Measurements from ENCODE around the gene CRIP2. TPM values are rescaled to one million over a fixed set of nuclear protein-coding genes. Genes with fewer than 3 reads are reported as not detected.

CRIP2 gene
- polyA plus RNA-seq, 1 experiment, result 28.2 TPM

DNA sequence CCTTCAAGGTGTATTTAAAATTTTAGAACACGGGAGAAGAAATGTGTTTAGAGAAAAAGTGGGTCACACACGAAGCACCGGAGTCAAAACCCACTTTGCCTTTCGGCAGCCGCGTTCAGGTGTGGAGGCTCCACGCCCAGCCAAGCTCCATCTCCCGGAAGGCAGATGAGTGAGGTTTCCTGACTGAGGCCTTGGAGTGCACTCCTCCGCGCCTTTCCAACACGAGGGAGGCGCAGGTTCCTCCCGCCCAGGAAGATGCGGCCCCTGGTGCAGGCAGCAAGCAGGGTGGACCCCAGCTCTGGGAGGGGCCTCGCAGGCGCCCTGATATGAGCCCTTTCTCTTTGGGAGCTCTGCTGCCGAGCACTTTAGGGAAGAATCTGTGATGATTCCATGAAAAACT is 32.5 kb upstream of the CRIP2 start:
- Histone ChIP-seq H3K27me3 (ENCODE audit: control insufficient read depth, insufficient read depth, low read length) (no peaks in the 10 kb centered on the region), H3K4me3 (ENCODE audit: low read depth, low read length) (no peak overlapping the region), H3K27ac (ENCODE audit: low read depth, low read length) (no peak overlapping the region), H3K9me3 (ENCODE audit: control insufficient read depth, insufficient read depth, low read length) (peaks cover 3% of the 10 kb centered on the region; the same call in 1 of the 2 replicates)
- POLR2A ChIA-PET, result no interaction called here
- CTCF ChIA-PET, result no interaction called here
- TF ChIP-seq, protein P1, sequence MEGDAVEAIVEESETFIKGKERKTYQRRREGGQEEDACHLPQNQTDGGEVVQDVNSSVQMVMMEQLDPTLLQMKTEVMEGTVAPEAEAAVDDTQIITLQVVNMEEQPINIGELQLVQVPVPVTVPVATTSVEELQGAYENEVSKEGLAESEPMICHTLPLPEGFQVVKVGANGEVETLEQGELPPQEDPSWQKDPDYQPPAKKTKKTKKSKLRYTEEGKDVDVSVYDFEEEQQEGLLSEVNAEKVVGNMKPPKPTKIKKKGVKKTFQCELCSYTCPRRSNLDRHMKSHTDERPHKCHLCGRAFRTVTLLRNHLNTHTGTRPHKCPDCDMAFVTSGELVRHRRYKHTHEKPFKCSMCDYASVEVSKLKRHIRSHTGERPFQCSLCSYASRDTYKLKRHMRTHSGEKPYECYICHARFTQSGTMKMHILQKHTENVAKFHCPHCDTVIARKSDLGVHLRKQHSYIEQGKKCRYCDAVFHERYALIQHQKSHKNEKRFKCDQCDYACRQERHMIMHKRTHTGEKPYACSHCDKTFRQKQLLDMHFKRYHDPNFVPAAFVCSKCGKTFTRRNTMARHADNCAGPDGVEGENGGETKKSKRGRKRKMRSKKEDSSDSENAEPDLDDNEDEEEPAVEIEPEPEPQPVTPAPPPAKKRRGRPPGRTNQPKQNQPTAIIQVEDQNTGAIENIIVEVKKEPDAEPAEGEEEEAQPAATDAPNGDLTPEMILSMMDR (IDR thresholded peaks at IDR 0.05; ENCODE audit: low read depth, low read length), result no peak
- DNase-seq (ENCODE audit: low read depth, low spot score), result no peak

DNA sequence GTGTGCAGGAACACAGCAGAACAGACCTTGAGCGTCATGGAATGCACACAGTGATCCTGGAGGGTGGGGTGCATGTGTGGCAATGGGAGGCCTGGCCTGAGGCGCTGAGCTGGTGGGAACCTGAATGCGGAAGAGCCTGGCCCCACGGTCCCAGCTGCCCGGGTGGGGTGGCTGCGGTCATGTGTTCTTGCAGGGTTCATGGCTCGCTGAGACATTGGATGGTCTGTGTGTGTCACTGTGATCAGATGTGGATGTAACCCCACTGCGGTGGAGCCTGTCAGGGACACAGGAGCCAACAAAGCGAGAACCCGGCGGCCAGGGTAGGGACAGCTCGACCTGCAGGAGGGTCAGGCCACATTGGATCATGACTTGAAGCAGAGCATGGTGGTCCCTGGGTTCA is 31.8 kb upstream of the CRIP2 start:
- Histone ChIP-seq H3K9me3 (ENCODE audit: control insufficient read depth, insufficient read depth, low read length) (peaks cover 3% of the 10 kb centered on the region; the same call in 1 of the 2 replicates), H3K27me3 (ENCODE audit: control insufficient read depth, insufficient read depth, low read length) (no peaks in the 10 kb centered on the region), H3K27ac (ENCODE audit: low read depth, low read length) (no peak overlapping the region), H3K4me3 (ENCODE audit: low read depth, low read length) (no peak overlapping the region)
- no peak for DNase-seq (ENCODE audit: low read depth, low spot score)
- CTCF ChIA-PET, result no interaction called here
- POLR2A ChIA-PET, result no interaction called here
- TF ChIP-seq, protein P1 (IDR thresholded peaks at IDR 0.05; ENCODE audit: low read depth, low read length), result no peak

DNA sequence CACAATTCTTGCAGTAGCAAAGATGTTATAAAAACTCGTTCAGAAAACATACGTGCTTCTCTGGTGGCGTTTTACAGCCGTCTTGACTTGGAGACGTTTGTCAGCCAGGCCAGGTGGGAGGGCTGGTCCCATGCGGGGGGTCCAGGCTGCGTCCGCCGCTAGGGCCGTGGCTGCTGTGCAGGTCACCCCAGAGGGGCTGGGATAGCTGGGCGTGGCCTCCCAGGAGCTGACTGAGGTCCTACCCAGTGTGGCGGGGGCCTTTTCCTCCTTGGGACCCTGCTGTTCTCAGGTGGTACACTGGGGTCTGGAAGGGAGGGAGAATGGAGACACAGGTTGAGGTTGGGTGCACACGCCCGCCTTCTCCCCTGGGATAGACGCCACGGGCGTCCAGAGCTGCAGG is 29.8 kb upstream of the CRIP2 start:
- TF ChIP-seq, protein P1 (IDR thresholded peaks at IDR 0.05; ENCODE audit: low read depth, low read length), result no peak
- H3K9me3 ChIP-seq (ENCODE audit: control insufficient read depth, insufficient read depth, low read length), result peaks cover 3% of the 10 kb centered on the region; the same call in 1 of the 2 replicates
- H3K27ac ChIP-seq (ENCODE audit: low read depth, low read length), result no peak overlapping the region
- H3K27me3 ChIP-seq (ENCODE audit: control insufficient read depth, insufficient read depth, low read length), result no peaks in the 10 kb centered on the region
- ChIA-PET POLR2A (interaction anchor here (0.7 kb wide), 1 partner anchor 189 kb away, joined by 6 read pairs; no protein-coding TSS in a partner anchor), CTCF (interaction anchor here (0.7 kb wide), 1 partner anchor 36 kb away, joined by 3 read pairs; no protein-coding TSS in a partner anchor)
- DNase-seq (ENCODE audit: low read depth, low spot score), result no peak
- H3K4me3 ChIP-seq (ENCODE audit: low read depth, low read length), result no peak overlapping the region

DNA sequence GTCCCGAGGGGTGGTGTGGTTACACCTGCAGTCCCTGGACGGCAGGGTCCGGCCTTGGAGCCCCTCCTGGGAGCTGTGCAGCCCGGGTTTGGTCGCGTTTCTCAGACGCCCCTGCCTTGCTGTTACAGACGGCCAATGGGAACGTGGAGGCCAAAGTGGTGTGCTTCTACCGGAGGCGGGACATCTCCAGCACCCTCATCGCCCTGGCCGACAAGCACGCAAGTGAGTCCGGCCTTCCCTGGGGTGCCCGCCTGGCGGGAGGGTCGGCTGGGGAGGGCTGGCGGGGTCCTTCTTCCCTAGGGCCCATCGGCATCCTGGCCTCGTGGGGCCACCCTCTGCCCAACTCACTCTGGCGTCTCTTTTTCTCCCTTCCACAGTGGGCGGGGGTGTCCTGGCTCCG is 29.3 kb upstream of the CRIP2 start:
- H3K27me3 ChIP-seq (ENCODE audit: control insufficient read depth, insufficient read depth, low read length), result no peaks in the 10 kb centered on the region
- H3K27ac ChIP-seq (ENCODE audit: low read depth, low read length), result no peak overlapping the region
- no peak for DNase-seq (ENCODE audit: low read depth, low spot score)
- peaks cover 1% of the 10 kb centered on the region; the same call in 1 of the 2 replicates for H3K9me3 ChIP-seq (ENCODE audit: control insufficient read depth, insufficient read depth, low read length)
- ChIA-PET POLR2A (no interaction called here), CTCF (interaction anchor here (0.6 to 0.7 kb wide), 2 partner anchors 36 to 83 kb away, joined by 3 read pairs; no protein-coding TSS in a partner anchor)
- H3K4me3 ChIP-seq (ENCODE audit: low read depth, low read length), result no peak overlapping the region
- TF ChIP-seq, protein P1 (IDR thresholded peaks at IDR 0.05; ENCODE audit: low read depth, low read length), result no peak

DNA sequence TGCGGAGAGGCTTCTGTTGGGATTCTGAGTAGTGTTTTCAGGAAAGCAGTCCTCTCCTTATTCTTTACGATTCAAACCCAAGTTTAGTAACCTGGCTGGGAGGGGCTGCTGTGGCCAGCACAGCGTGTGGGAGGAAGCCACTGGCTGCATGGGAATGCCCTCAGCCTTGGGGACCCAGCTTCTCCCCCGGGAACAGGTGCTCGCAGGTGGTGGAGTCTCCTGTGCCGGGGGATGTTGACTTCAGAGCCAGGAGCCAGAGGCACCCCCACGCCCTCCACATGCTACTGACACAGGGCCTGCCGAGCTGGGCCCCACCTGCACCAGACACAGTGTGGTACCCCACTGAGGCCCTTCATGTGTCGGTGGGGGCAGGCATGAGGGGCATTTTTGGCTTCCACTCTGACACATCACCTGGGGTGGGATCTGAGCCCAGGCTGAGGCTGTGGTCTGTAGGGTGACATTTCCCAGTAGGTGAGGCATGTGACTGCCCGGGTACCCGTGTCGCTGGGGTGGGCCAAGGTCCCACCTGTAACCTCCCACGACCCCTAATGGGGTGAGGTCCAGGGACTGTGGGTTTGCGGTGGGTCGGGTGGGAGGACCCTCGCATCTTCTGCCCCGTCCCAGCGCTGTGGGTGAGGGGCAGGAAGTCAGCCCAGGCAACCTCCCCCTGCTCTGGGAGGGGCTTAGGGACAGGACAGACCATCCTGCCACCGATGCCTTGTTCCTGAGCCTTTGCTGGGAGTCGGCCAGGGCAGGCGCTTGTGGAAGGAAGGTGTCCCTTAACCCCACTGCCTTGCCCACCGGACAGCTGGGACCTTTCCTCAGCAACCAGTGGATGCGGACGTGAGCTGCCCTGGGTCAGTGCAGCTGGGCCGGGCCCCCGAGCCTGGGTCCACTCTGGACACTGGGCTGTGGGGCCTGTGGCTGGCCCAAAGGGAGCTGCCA is 28.4 kb upstream of the CRIP2 start:
- TF ChIP-seq, protein P1 (IDR thresholded peaks at IDR 0.05; ENCODE audit: low read depth, low read length), result no peak
- no peak overlapping the region for H3K4me3 ChIP-seq (ENCODE audit: low read depth, low read length)
- H3K9me3 ChIP-seq (ENCODE audit: control insufficient read depth, insufficient read depth, low read length), result no peaks in the 10 kb centered on the region
- no peak overlapping the region for H3K27ac ChIP-seq (ENCODE audit: low read depth, low read length)
- DNase-seq (ENCODE audit: low read depth, low spot score), result no peak
- no peaks in the 10 kb centered on the region for H3K27me3 ChIP-seq (ENCODE audit: control insufficient read depth, insufficient read depth, low read length)
- ChIA-PET CTCF (interaction anchor here (0.6 to 1.0 kb wide), 3 partner anchors 35 to 83 kb away, joined by 3 to 4 read pairs (median 4); no protein-coding TSS in a partner anchor), POLR2A (no interaction called here)
